ENCODE results near the gene MIB2. TPM values are rescaled to one million over a fixed set of nuclear protein-coding genes. Genes with fewer than 3 reads are reported as not detected.
"Not testable (repeated sequence)": the region's sequence is repeated elsewhere in the genome, so short reads cannot be mapped to it uniquely, and the experiment has no call there.

MIB2 gene
- total RNA-seq, 1 experiment from 2014 or later, result 12.0 TPM

DNA sequence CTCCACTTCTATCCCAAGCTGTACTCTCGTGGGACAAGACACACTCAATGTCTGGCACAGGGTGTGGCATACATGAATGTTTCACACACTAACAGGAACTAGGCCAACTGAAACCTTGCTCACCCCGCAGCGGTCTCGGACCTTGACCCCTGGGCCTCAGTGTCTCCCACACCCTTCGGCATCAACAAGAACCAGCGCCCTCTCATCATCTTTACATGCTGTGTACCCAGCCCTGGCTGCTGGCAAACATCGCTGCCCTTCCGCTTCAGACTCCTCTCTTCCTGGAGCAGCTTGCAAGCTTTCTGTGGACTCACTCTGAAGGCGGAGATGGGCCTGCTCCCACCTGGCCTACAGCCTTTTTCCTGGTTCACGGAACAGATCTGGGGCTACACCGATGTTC lies 33.0 kb downstream of the MIB2 start:
- not testable (repeated sequence) for DNase-seq (ENCODE audit: low read depth)

DNA sequence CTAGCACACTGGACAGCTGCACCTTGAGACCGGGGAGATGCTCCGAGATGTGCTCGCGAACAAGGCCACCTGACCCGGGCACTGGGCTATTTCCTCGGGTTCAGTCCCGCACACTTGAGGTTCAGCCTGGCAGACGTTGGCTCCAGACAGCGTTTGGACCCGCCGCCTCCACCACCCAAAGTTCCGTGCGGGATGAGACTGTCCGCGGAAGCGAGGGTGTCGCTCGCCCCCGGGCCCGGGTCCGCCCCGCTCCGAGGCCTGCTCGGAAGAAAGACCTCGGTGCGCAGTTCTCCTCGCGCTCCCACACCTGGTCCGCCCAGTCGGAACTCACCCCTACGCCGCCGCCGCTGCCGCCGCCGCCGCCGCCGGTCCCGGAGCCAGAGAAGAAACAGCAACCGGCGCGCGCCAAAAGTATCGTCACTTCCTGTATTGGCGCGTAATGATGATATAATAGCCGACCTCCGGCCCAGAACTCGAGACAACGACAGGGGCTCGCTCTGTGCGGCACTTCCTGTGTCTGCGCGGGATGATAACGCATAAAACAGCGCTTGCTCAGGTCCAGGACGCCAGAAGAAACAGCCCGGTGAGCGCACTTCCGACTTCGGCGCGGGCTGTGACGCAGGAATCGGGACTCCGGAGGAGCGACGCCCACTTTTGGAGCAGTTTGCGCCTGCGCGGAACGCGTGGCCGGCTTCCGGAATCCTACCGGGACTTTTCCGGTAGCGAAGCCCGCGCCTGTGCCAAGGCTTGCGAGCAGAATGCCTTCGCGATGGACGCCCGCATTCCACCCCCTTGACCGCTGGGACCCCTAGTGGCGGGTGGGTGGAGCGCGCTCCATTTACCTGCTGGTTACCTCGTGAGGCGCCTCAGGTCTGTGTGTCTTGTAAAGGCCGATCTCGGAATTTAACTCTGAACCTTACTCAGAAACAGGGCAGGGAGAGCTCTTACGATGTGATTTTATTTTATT lies 43.6 kb downstream of the MIB2 start, which contains the start of gene CDK11B:
Gene CDK11B (minus strand): TSS at position 422 of the 967 bp plus-strand sequence. CDS start 1,519 bp downstream, outside the sequence.
- DNase-seq (ENCODE audit: low read depth), result peak; percentile 89

GRCh38 chr1:1662392-1662791 lies 47.1 kb downstream of the MIB2 start:
- DNase-seq (ENCODE audit: low read depth), result peak; percentile 17

- peak; percentile 31 for DNase-seq (ENCODE audit: low read depth)
Observed at GRCh38 chr1:1662830-1663560, 47.7 kb downstream of the MIB2 start.

DNA sequence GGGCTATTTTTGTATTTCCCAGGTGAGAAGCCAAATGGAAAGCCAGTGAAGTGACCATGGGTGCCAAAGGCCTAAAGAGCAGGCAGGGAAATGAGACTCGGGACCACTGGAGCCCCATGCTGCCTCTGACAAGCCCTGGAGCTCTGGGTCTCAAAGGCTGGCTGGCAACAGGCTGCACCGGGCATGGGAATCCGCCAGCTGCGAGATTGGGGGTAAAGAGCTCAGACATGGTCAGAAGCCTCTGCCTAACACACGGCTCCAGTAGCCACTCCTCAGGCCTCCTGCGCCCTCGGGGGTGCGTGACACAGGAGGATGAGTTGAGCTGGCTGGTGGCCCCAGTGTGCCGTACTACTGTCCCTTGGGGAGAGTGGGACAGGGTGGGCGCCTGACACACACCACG lies 49.0 kb downstream of the MIB2 start:
- not testable (repeated sequence) for DNase-seq (ENCODE audit: low read depth)

DNA sequence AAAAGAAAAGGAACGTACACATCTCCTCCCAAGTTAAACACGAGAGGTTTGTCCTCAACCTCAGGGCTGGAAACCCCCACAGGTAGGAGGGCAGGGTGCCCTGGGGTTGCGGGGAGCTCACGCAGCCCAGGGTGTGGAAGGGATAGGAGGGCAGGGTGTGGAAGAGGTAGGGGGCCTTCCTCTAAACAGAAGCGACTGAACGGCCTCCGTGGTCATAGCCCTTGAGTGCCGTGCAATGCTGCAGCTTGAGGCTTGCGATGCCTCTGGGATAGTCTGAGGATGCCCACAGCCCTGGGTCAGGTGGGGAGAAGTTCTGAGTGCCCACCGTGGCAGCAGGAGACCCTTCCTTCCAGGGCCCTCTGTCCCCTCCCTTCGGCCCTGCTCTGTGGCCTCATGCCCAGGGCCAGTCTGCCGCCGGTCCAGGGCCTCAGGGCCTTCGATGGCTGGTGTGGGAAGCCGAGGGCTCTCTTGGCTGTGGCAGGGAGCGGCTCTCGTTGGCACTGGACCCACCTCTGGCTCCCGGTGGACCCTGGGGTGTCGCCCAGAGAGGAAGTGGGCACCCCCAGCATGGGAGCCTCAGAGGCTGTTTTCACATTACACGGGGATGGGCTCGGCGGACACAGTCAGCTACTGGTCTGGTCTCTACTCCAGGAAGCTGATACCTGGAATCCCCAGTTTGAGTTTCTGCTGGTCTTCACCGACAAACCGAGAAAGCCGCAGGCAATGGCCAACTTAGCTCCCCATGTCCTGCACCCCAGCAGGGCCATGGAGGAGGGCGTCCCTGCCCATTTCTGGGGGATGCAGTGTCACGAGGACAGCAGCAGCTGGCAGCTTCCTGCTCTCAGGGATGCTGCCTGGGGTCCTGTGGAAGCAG lies 49.9 kb downstream of the MIB2 start:
- DNase-seq (ENCODE audit: low read depth), result no peak

DNA sequence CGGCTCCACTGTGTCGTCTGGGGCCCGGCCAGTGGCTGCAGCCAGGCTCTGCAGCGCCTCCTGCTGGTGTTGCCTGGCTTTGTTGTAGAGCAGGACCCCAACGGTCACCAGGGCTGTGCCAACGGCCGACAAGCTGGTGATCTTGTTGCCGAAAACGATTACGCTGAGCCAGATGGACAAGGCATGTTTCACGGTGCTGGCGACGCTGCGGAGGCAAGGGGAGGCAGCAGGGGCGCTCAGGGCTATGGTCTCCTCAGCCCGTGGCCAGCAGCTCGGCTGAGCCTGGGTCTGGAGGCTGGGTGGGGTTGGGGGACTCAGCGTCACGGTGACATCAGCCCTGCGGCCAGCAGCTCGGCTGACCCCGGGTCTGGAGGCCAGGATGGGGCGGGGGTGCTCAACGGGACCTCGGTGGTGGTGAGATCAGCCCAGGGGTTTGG lies 50.5 kb downstream of the MIB2 start:
- no peak for DNase-seq (ENCODE audit: low read depth)

DNA sequence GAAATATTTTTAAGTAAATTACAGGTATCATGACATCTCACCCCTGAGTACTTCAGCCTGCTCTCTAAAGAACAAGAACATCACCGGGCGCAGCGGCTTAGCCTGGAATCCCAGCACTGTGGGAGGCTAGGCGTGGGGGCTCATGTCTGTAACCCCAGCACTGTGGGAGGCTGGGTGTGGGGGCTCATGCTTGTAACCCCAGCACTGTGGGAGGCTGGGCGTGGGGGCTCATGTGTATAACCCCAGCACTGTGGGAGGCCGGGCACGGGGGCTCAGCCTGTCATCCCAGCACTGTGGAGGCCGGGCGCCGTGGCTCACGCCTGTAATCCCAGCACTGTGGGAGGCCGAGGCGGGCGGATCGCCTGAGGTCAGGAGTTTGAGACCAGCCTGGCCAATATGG lies 51.2 kb downstream of the MIB2 start:
- DNase-seq (ENCODE audit: low read depth), result no peak

DNA sequence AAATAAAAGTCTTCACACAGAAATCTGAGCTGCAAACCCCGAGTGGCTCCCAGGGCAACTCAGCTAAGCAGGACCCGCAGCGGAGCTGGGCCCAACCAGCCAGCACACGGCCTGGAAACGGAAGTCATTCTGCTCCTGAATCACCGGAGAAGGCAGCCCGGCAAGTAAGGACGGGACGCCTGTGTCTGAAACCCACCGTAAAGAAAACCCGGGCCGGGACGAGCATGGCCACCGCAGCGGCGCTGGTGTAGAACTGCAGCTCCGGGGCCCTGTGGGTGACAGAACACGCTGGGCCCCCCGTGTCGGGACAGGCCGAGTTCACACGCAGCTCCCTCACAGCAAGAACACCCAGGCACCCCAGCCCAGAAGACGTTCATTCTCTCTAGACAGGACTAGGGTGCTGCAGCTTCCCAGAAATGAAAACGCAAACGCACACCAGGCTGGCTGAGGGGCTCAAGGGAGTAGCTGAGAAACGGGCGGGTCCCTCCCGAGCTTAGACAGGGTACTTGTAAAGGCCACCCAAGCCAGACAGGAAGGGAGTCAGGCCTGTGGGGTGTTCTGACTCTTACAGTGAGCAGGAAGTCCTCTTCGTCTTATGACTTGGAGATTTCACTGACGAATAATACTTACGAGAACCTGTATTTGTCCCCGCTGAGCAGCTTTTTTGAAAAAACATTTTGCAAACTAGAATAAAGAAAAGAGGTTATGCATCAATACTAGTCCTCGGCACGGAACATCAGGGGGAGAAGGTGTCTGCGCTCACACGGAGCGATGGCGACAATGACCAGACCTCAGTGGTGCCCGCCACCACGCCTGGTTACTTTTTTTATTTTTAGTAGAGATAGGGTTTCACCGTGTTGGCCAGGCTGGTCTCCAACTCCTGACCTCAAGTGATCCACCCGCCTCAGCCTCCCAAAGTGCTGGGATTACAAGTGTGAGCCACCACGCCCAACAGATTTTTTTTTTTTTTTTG lies 54.5 kb downstream of the MIB2 start:
- DNase-seq (ENCODE audit: low read depth), result no peak

GRCh38 chr1:1670866-1671265 lies 55.6 kb downstream of the MIB2 start:
- no peak for DNase-seq (ENCODE audit: low read depth)

DNA sequence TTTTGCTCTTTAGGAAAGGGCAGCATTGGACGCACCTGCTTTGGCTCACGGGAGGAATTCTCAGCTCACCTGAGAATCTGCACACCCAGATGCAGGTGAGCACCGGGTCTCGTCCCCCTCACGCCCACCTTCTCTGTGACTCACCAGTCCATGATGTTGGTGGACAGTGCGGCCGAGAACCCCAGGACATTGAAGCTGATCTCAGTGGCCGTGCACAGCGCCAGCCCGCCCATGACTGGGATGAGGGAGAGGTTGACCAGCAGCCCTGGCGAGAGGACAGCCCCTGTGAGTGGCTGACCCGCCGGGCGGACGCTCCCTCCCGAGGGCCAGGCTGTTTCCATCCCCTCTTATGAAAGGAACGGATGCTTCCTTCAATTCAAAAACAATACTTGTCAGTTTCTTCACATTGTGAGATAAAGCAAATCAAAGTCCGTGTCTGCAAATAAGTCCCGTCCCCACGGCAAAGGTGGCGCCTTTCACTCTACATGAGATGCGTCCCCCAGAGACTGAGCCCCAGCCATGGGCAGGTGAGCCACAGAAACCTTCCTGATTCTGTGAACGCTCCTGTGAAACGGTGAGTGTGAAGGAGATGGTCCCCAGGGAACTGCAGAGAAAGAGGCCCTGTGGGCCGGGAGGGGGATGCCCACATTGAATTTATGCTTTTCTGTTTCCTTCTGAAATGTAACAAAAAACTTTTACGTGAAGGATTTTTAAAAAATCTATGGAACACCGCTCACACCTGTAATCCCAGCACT lies 56.2 kb downstream of the MIB2 start:
- DNase-seq (ENCODE audit: low read depth), result no peak

DNA sequence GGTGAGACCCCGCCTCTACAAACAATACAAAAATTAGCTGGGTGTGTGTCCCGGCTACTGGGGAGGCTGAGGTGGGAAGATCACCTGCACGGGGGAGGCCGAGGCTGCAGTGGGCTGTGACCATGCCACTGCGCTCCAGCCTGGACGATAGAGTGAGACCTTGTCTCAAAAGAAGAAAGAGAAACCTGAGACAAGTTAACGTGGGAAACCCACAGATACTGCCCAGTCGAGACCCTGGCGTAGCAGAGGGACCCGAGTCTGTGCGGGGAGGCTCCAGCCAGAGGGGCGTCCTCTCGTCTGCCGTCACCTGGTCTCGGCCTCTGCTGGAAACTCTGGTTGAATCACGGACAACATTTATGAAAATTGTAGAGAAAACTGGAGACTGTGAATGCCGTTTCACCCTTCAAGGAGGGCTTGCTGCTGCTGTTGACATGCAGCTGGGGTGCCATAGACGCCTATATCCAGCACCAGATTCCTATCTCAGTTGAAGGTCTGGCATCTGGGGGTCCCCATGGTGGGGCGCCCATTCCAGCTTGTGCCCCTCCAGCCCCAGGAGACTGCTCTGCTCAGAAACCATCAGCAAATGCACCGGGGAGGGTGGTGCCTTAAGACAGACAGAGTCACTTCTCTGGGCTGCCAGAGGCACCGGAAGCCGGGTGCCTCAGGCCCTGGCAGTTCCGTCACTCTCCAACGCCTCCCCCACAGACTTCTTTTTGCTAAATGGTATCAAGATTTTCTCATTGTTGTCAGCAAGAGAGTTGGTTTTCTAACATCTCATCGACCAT lies 57.1 kb downstream of the MIB2 start:
- no peak for DNase-seq (ENCODE audit: low read depth)

DNA sequence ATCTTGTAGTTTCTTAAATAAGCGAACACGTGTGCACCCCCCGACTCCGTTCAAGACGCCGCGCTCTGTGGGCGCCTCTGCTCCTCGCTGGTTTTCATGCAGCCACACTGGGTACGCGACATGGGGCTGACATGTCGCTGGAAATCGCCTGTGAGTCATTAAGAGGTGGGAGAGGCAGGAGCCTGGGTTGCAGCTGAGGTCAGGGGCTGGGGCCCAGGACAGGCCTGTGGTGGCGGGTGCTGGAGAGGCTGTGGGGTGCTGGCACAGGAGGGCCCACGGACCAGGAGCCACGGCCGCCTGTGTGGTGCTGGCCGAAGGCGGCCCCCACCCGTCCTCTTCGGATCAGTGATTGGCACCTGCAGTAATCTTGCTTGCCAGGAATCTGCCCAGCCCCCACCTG lies 59.5 kb downstream of the MIB2 start:
- not testable (repeated sequence) for DNase-seq (ENCODE audit: low read depth)

DNA sequence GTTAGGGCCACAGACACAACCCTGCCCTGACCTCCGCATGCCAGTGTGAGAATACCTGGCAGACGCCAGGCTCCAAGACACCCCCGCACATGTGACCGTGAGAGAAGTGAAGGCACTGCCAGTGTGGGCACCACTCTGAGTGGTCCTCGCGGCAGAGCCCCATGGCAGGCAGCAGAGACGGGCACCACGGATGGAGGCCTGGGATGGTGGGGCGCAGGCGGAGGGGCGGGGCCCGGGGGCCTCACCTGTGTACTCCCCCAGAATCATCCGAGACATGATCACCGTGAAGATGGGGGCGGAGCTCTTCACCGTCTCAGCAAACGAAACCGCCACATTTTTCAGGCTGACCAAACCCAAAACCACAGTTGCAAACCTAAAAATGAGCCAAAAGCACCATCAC lies 59.9 kb downstream of the MIB2 start:
- DNase-seq (ENCODE audit: low read depth), result not testable (repeated sequence)

GRCh38 chr1:1676087-1676486 lies 60.8 kb downstream of the MIB2 start:
- DNase-seq (ENCODE audit: low read depth), result not testable (repeated sequence)

DNA sequence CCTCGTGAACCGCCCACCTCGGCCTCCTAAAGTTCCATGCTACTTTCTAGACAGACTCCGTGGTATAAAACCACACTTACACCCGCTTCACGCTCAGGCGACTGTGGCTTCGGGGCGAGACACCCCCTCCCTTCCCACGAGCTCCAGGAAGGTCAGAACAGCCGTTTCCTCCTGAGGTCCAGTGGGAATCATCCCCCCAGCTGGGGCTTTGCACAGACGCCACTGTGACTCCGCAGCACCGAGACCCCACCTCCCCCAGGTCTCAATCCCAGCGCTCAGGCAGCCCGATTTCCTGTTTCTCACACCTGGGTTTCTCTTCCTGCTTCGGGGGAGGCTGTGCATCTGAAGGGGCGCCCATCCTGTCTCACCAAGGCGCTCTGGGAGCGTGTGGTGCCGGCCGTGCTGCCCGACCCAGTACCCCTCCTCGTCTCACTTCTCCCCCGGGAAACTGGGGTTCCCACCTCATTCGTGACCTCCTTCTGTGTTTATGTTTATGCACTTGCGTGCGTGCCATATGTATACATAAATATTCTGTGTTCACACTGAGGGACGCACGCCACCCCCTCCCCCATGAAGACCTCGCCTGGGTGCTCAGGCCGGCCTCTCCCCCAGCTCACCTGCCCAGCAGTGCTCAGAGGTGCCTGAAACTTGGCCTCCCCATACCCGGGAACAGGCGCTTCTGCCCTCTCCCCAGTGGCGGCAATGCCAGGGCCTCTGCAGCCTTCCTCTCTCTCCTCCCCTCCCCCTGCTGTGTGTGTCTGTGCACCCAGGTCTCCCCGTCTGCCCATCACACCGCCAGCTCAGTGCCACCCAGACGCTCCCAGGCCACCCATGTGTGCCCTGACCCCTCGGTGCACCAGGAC lies 62.6 kb downstream of the MIB2 start:
- DNase-seq (ENCODE audit: low read depth), result no peak

DNA sequence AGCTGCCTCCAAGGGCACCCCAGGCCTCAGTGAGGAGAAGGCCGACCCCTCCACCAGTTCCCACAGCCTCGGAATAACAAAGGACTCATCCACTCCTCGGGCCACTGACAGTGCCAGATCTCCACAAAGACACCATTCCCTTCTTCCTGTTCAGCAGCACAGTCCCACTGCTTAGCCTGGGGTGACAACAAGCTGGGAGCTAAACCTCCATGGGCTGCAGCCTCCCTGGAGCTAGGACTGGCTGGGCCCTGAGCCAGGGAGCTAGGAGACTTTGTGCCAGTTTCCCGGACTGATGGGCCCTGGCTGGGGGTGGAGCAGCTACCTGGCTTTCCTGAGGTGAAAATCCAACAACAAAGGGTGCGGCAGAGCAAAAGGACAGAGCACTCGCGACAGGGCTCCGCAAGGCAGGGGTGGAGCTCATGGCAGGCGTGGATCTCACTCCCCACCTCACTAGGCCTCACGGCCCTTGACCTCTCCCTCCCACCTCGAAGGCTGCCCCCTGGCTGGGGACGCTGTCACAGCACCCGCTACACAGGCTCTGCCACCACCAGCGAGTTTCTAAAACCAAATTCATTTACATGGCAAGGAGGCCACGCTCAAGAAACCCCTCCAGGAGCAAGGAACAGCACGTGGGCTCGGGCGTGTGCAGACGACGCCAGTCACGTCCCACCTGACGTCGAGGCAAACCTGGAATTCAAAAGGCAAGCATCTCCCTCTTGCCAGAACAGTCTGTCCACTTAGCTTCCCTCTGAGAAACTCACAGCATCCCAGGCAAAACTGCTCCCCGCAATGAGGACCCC lies 63.5 kb downstream of the MIB2 start:
- DNase-seq (ENCODE audit: low read depth), result no peak
